ENCODE results near the gene NUMA1.

The NUMA1 gene

DNA sequence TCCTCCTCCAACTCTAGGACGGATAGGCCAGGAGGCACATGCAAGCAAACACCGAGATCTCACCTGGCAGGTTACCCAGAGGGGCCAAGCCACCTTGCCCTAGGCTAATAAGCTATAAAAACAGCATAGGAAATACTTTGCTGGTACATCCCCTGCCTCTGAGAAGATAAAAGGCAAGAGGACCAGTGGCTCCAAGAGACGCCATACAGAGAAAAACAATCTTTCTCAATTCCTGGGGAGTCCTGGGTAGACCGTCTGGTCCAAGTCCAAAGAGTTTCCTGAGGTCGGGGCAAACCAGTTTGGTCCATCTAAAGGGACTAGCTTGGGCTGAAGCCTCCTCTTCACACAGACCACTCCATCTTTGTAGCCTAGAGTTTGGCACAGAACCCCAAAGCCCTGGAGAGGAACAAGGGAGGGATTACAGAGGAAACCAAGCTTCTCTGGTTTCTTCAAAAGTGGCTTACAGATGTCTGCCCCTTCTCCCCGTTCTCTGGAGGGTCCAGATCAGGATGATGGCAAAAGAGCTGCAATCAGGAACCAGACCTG is 40.4 kb downstream of the NUMA1 start:
- Histone ChIP-seq H3K4me1 (ENCODE audit: control insufficient read depth, low read length) (peaks cover 79% of the 10 kb centered on the region), H3K9me3 (ENCODE audit: control insufficient read depth, insufficient read depth, low read length) (no peaks in the 10 kb centered on the region), H3K4me2 (ENCODE audit: low read length) (peak overlapping the region; percentile 99), H3K27ac (ENCODE audit: low read depth, low read length) (peak overlapping the region; percentile 93), H4K20me1 (ENCODE audit: control insufficient read depth, insufficient read depth, low read depth, low read length) (0 out of 2 replicates have a peak, but pooled peaks cover 7% of the 10 kb centered on the region), H3K36me3 (ENCODE audit: control insufficient read depth, low read length) (peaks cover 41% of the 10 kb centered on the region), H3K27me3 (ENCODE audit: control insufficient read depth, low read length) (no peaks in the 10 kb centered on the region), H3K9me2 (replicated peaks; ENCODE audit: control insufficient read depth, low read length) (no peaks in the 10 kb centered on the region), H3F3A (ENCODE audit: control insufficient read depth, insufficient read depth) (peaks cover 29% of the 10 kb centered on the region), H3K4me3 (ENCODE audit: low read length) (peak overlapping the region; percentile 79), H3K79me2 (ENCODE audit: control insufficient read depth, low read length) (peaks cover 88% of the 10 kb centered on the region)
- TF ChIP-seq, protein P1, sequence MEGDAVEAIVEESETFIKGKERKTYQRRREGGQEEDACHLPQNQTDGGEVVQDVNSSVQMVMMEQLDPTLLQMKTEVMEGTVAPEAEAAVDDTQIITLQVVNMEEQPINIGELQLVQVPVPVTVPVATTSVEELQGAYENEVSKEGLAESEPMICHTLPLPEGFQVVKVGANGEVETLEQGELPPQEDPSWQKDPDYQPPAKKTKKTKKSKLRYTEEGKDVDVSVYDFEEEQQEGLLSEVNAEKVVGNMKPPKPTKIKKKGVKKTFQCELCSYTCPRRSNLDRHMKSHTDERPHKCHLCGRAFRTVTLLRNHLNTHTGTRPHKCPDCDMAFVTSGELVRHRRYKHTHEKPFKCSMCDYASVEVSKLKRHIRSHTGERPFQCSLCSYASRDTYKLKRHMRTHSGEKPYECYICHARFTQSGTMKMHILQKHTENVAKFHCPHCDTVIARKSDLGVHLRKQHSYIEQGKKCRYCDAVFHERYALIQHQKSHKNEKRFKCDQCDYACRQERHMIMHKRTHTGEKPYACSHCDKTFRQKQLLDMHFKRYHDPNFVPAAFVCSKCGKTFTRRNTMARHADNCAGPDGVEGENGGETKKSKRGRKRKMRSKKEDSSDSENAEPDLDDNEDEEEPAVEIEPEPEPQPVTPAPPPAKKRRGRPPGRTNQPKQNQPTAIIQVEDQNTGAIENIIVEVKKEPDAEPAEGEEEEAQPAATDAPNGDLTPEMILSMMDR (IDR thresholded peaks at IDR 0.05; ENCODE audit: low read depth, low read length, poor library complexity, severe bottlenecking): no peak
- TF ChIP-seq EZH2phosphoT487 (IDR thresholded peaks at IDR 0.05; ENCODE audit: borderline replicate concordance, low read length): no peak

DNA sequence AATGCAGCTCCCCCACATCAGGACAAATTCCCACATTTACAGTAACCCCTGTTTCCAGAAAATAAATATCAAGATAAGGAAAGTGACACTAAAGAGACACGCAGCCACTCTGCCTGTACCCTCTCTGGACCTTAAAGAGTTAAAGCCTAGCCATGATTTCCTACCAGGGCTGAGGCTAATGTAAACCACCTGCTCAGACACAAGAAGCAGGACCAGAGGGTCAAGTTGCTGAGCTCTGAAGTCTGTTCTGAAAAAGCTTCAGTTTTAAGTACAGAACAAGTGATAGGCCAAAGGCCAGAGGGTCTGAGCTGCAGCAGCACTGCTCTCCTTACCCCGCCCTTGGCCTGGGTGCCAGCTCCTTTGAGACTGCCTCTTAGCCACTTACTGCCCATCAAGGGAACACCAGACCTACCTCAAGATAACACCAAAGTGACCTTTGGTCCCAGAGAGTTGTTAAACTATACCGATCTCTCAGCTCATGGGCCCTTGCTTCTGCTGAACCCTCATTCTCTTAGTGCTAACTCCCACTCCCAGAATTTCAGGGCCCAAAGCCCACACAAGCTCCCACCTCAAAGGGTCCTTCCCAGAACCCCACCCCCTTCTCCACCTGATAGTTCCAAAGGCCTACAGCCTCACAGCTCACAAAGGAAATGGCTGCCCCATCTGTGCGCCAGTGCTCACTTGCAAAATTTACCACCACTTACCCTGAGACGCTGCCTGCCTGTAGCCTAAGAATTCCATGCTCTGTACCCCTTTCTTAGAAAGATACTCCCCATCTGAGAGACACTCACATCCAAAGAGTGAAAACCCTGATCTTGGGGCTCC is 41.1 kb downstream of the NUMA1 start:
- Histone ChIP-seq H3K4me2 (ENCODE audit: low read length) (peak overlapping the region; percentile 99), H3K36me3 (ENCODE audit: control insufficient read depth, low read length) (peaks cover 43% of the 10 kb centered on the region), H3K9me3 (ENCODE audit: control insufficient read depth, insufficient read depth, low read length) (no peaks in the 10 kb centered on the region), H4K20me1 (ENCODE audit: control insufficient read depth, insufficient read depth, low read depth, low read length) (0 out of 2 replicates have a peak, but pooled peaks cover 5% of the 10 kb centered on the region), H3K4me3 (ENCODE audit: low read length) (peak overlapping the region; percentile 79), H3K4me1 (ENCODE audit: control insufficient read depth, low read length) (peaks cover 80% of the 10 kb centered on the region), H3K9me2 (replicated peaks; ENCODE audit: control insufficient read depth, low read length) (no peaks in the 10 kb centered on the region), H3K27ac (ENCODE audit: low read depth, low read length) (peak overlapping the region; percentile 93), H3K27me3 (ENCODE audit: control insufficient read depth, low read length) (no peaks in the 10 kb centered on the region), H3F3A (ENCODE audit: control insufficient read depth, insufficient read depth) (peaks cover 29% of the 10 kb centered on the region), H3K79me2 (ENCODE audit: control insufficient read depth, low read length) (peaks cover 87% of the 10 kb centered on the region)
- no peak for TF ChIP-seq EZH2phosphoT487 (IDR thresholded peaks at IDR 0.05; ENCODE audit: borderline replicate concordance, low read length)
- TF ChIP-seq, protein P1 (IDR thresholded peaks at IDR 0.05; ENCODE audit: low read depth, low read length, poor library complexity, severe bottlenecking): no peak

DNA sequence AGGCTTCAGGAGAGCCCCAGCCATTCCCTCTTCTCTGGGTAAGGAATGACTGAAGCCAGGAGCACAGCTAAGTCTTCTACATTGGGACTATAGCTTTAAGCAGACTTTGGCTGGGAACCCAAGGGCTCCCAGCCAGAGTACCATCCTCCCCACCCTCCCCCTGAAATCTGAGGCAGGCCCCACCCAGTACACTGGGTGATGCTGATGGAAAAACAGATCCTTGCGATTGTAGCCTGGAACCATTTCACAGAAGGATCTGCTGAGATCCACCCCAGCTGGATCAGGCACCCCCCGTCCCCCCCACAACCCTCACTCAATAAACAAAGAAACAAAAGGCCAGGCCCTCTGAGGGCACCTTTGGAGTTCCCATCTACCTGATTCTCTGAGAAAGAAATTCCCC is 41.9 kb downstream of the NUMA1 start:
- H3K4me3 ChIP-seq (ENCODE audit: low read length): peak overlapping the region; percentile 79
- peak overlapping the region; percentile 99 for H3K4me2 ChIP-seq (ENCODE audit: low read length)
- peaks cover 23% of the 10 kb centered on the region for H3F3A ChIP-seq (ENCODE audit: control insufficient read depth, insufficient read depth)
- no peaks in the 10 kb centered on the region for H3K9me3 ChIP-seq (ENCODE audit: control insufficient read depth, insufficient read depth, low read length)
- peaks cover 82% of the 10 kb centered on the region for H3K4me1 ChIP-seq (ENCODE audit: control insufficient read depth, low read length)
- H3K36me3 ChIP-seq (ENCODE audit: control insufficient read depth, low read length): peaks cover 50% of the 10 kb centered on the region
- H3K79me2 ChIP-seq (ENCODE audit: control insufficient read depth, low read length): peaks cover 88% of the 10 kb centered on the region
- no peak for TF ChIP-seq EZH2phosphoT487 (IDR thresholded peaks at IDR 0.05; ENCODE audit: borderline replicate concordance, low read length)
- TF ChIP-seq, protein P1 (IDR thresholded peaks at IDR 0.05; ENCODE audit: low read depth, low read length, poor library complexity, severe bottlenecking): no peak
- no peaks in the 10 kb centered on the region for H3K27me3 ChIP-seq (ENCODE audit: control insufficient read depth, low read length)
- no peaks in the 10 kb centered on the region for H3K9me2 ChIP-seq (replicated peaks; ENCODE audit: control insufficient read depth, low read length)
- 0 out of 2 replicates have a peak, but pooled peaks cover 5% of the 10 kb centered on the region for H4K20me1 ChIP-seq (ENCODE audit: control insufficient read depth, insufficient read depth, low read depth, low read length)
- peak overlapping the region; percentile 93 for H3K27ac ChIP-seq (ENCODE audit: low read depth, low read length)

All from DOHH2 (cell line).